HepG2 (cell line): ENCODE results near the gene SHLD1. TPM values are rescaled to one million over a fixed set of nuclear protein-coding genes. Genes with fewer than 3 reads are reported as not detected.
A peak's percentile ranks its signal among the peaks of the same experiment; 100 is the strongest.

Experiments used
- CSRNP1 ChIP-seq: sonication (generic); formaldehyde crosslinking; IDR thresholded peaks from 2 replicates; pipeline ENCODE4 v1.8.1; 2023; ENCODE audit warnings: mild to moderate bottlenecking, missing genetic modification reagents
- HMG20B ChIP-seq: conservative IDR thresholded peaks from 2 replicates; pipeline ENCODE4 v1.6.1; 2016; ENCODE audit warnings: missing genetic modification reagents, missing compliant biosample characterization
- MAF1 ChIP-seq: sonication (generic); formaldehyde crosslinking; IDR thresholded peaks from 2 replicates; pipeline ENCODE4 v1.5.0; 2020; ENCODE audit warnings: missing genetic modification reagents, borderline replicate concordance
- REST ChIP-seq, 2 experiments: IDR thresholded peaks; 2 replicates each; pipeline ENCODE4 v1.6.1; 2011 to 2012; ENCODE audit warnings: low read length in 2 of 2, borderline replicate concordance in 1 of 2, low read depth in 1 of 2, mild to moderate bottlenecking in 1 of 2, moderate library complexity in 1 of 2
- RXRA ChIP-seq: sonication (generic); formaldehyde crosslinking; IDR thresholded peaks from 2 replicates; pipeline ENCODE4 v1.5.1; 2020; ENCODE audit warnings: missing genetic modification reagents
- TBX2 ChIP-seq: sonication (generic); formaldehyde crosslinking; IDR thresholded peaks from 2 replicates; pipeline ENCODE4 v1.5.0; 2020; ENCODE audit warnings: missing genetic modification reagents, mild to moderate bottlenecking, borderline replicate concordance
- TBX3 ChIP-seq: fragments of 450-650 bp; IDR thresholded peaks from 2 replicates; pipeline ENCODE4 v1.6.1; 2017; ENCODE audit warnings: antibody characterized with exemption, mild to moderate bottlenecking, inconsistent platforms, borderline replicate concordance
- ZBTB33 ChIP-seq: sonication (generic); formaldehyde crosslinking; IDR thresholded peaks from 2 replicates; pipeline ENCODE4 v1.4.0; 2020; ENCODE audit warnings: missing genetic modification reagents
- ZNF687 ChIP-seq: sonication (generic); formaldehyde crosslinking; IDR thresholded peaks from 2 replicates; pipeline ENCODE4 v1.5.1; 2020; ENCODE audit warnings: mild to moderate bottlenecking, missing genetic modification reagents, moderate library complexity
- ZSCAN12 ChIP-seq: sonication (generic); formaldehyde crosslinking; IDR thresholded peaks from 2 replicates; pipeline ENCODE4 v1.9.0; 2021; ENCODE audit warnings: mild to moderate bottlenecking, missing genetic modification reagents
- polyA plus RNA-seq, 8 experiments: library from polyadenylated mRNA; depleted of rRNA in 3 of 8; stranded (reverse) in 7 of 8; unstranded in 1 of 8; fragments of >200 nt; fragmentation: Illumina TruSeq in 4 of 8; extraction: Trizol in 4 of 8; gene quantifications; 2 replicates each; pipeline versions ENCODE4 v1.2.1 to v1.2.3, GENCODE V29; 2011 to 2016; ENCODE audit warnings: low read depth in 4 of 8, missing spikeins in 1 of 8, mixed read lengths in 1 of 8; ENCODE audit not compliant: insufficient read depth in 1 of 8
- total RNA-seq, 5 experiments: library from RNA; depleted of rRNA; stranded (reverse); fragments of >200 nt; fragmentation: Illumina TruSeq; extraction: Trizol; gene quantifications; 2 replicates each; pipeline ENCODE4 v1.2.3, GENCODE V29; 2016; ENCODE audit warnings: low read depth in 1 of 5

The SHLD1 gene
- total and polyA plus RNA-seq, 2 of the 13 experiments (the other 11 are each of a cell fraction or from before 2014, with no cell fraction given): 8.9 to 10.0 TPM

GRCh38 chr20:5722927-5723326 is 27.3 kb upstream of the SHLD1 start (continued):
- TF ChIP-seq CSRNP1 (CRISPR knock-in tag) (no peak), ZSCAN12 (CRISPR knock-in tag) (no peak), HMG20B (no peak), ZBTB33 (CRISPR knock-in tag) (peak; percentile 73), ZNF687 (CRISPR knock-in tag) (peak; percentile 41), MAF1 (CRISPR knock-in tag) (no peak), TBX3 (peak; percentile 56; the same call in 1 of the 2 replicates), REST (IDR thresholded peaks at IDR 0.05; ENCODE audit: borderline replicate concordance in 1 of 2, low read depth in 1 of 2, low read length in 2 of 2) (no peak), RXRA (CRISPR knock-in tag) (peak; percentile 56; the same call in 1 of the 2 replicates), TBX2 (CRISPR knock-in tag) (peak; percentile 75; the same call in 1 of the 2 replicates)
- TF ChIP-seq, all 625 proteins: peak for 14
